Hepatocyte (in vitro differentiated cells): ENCODE measurements around the gene STARD10.

ENCODE experiments used
- CTCF ChIP-seq: fragments of 200-600 bp; sonication (generic); IDR thresholded peaks from 2 replicates; pipeline ENCODE4 v1.5.1; 2016; ENCODE audit warnings: antibody characterized with exemption, mild to moderate bottlenecking; ENCODE audit not compliant: poor library complexity
- EZH2 ChIP-seq: fragments of 200-600 bp; sonication (generic); IDR thresholded peaks from 2 replicates; pipeline ENCODE4 v1.6.1; 2016; ENCODE audit warnings: antibody characterized with exemption, mild to moderate bottlenecking, borderline replicate concordance
- EZH2phosphoT487 ChIP-seq: fragments of 200-600 bp; sonication (generic); IDR thresholded peaks from one replicate; pipeline ENCODE4 v1.6.1; 2018; ENCODE audit warnings: antibody characterized with exemption, mild to moderate bottlenecking, low read depth, moderate library complexity; ENCODE audit not compliant: unreplicated experiment, severe bottlenecking

GRCh38 chr11:72832301-72833082 is 38.6 kb upstream of the STARD10 start:
- TF ChIP-seq CTCF (no peak), EZH2 (no peak), EZH2phosphoT487 (no peak)
